MM.1S (cell line): ENCODE data around the gene NIPBL.

Source experiments
- CTCF ChIP-seq: fragments of 300-600 bp; sonication (generic); IDR thresholded peaks from 2 replicates; pipeline ENCODE4 v1.5.1; 2016; ENCODE audit warnings: antibody characterized with exemption, low read length, mixed read lengths
- EZH2 ChIP-seq: fragments of 300-600 bp; sonication (generic); optimal IDR thresholded peaks from 2 replicates; pipeline ENCODE3; 2017; ENCODE audit warnings: low read depth, mild to moderate bottlenecking, antibody characterized with exemption, low read length, mixed read lengths

DNA sequence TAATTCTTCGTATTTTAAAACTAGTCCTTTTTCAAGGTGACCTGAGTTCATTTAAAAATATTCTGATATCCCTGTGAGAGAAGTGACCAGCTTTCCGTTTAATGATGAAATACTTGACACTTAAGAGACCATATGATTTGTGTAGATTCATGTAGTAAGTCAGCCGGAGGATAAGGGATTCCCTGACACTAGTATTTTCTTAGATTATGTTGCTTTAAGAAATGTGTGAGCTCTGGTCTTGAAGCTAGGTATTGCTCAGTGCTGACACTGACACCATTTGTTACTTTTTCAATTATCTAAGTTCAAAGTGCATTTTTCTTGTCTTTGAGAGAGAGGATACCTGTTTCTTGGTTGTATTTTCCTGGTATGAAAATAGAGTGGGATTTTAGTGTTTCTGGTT, 4.2 kb downstream of the NIPBL start:
- no peak for TF ChIP-seq EZH2
- no peak for TF ChIP-seq CTCF
